Spleen (tissue), 7 donors: Measurements from ENCODE around the gene PRKG1.

Experiments
- POLR2A ChIP-seq, 3 donors: fragments of 450-650 bp; IDR thresholded peaks; one replicate each; pipeline ENCODE4 v1.5.1; 2017; ENCODE audit warnings: antibody characterized with exemption in 3 of 3, mild to moderate bottlenecking in 1 of 3
- TF ChIP-seq, protein P1 (sequence below), 11 experiments: fragments of 200-600 bp in 7 of 11; fragments of 450-650 bp in 4 of 11; sonication (generic) in 4 of 11; IDR thresholded peaks in 8 of 11; conservative IDR thresholded peaks in 3 of 11; 1 replicate in 7 of 11; 2 replicates in 4 of 11; pipeline versions ENCODE4 v1.4.0 to v1.8.0; 2016 to 2021; ENCODE audit warnings: antibody characterized with exemption in 11 of 11, inconsistent platforms in 4 of 11, mild to moderate bottlenecking in 1 of 11
- donor health status: DM: no; HTN: no; CAD: no; lungs with moderate emphysema.
- donor health status: DM: no; HTN: no; CAD: no.
- donor health status: DM: no; HTN: no; CAD: no.

DNA sequence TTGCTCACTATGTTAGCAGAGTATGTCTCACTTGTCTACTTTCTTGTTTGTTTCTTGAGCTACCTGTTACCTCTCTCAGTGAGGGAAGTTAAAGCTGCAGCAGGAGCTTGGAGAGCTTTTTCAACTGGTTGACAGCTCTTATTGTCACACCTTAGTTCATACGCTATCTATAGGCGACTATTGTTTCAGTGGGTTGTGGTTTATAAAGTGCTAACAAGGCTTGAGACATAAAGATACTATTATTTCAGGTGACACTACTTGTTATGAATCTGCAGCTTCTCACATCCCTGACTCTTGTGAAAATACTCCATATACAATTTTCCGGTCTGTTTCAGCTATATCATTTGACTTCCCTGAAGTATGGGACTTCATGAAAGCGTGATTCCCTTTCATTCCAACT lies 457.8 kb downstream of the PRKG1 start:
- no peak for TF ChIP-seq POLR2A (IDR thresholded peaks at IDR 0.05)
- TF ChIP-seq, protein P1, sequence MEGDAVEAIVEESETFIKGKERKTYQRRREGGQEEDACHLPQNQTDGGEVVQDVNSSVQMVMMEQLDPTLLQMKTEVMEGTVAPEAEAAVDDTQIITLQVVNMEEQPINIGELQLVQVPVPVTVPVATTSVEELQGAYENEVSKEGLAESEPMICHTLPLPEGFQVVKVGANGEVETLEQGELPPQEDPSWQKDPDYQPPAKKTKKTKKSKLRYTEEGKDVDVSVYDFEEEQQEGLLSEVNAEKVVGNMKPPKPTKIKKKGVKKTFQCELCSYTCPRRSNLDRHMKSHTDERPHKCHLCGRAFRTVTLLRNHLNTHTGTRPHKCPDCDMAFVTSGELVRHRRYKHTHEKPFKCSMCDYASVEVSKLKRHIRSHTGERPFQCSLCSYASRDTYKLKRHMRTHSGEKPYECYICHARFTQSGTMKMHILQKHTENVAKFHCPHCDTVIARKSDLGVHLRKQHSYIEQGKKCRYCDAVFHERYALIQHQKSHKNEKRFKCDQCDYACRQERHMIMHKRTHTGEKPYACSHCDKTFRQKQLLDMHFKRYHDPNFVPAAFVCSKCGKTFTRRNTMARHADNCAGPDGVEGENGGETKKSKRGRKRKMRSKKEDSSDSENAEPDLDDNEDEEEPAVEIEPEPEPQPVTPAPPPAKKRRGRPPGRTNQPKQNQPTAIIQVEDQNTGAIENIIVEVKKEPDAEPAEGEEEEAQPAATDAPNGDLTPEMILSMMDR (IDR thresholded peaks at IDR 0.05 in 8 of 11, conservative IDR thresholded peaks at IDR 0.05 in 3 of 11), result no peak
